Iris pigment epithelial cell (primary cell): ENCODE data around the gene PNRC1.
"Not testable (repeated sequence)": the region's sequence is repeated elsewhere in the genome, so short reads cannot be mapped to it uniquely, and the experiment has no call there.

Experiments
- DNase-seq: peaks from one replicate; pipeline ENCODE4 v3.0.0-alpha.2; 2011; ENCODE audit warnings: low read depth

The PNRC1 gene

GRCh38 chr6:89059227-89059626 lies 21.3 kb upstream of the PNRC1 start:
- DNase-seq, result no peak

- no peak for DNase-seq
These were observed 16.7 kb upstream of the PNRC1 start for GRCh38 chr6:89063881-89064280.

- not testable (repeated sequence) for DNase-seq
These were observed 15.6 kb upstream of the PNRC1 start for GRCh38 chr6:89064931-89065330.

GRCh38 chr6:89066121-89066520 lies 14.4 kb upstream of the PNRC1 start:
- not testable (repeated sequence) for DNase-seq

GRCh38 chr6:89066940-89067646 lies 13.5 kb upstream of the PNRC1 start:
- DNase-seq, result no peak

- DNase-seq, result no peak
These were observed 12.8 kb upstream of the PNRC1 start for GRCh38 chr6:89067796-89068195.

- no peak for DNase-seq
These were observed 11.9 kb upstream of the PNRC1 start for GRCh38 chr6:89068695-89069094.

- DNase-seq, result no peak
These were observed 10.9 kb upstream of the PNRC1 start for GRCh38 chr6:89069536-89070163.

GRCh38 chr6:89071036-89071435 lies 9.5 kb upstream of the PNRC1 start:
- DNase-seq, result no peak

GRCh38 chr6:89073014-89073620 lies 7.4 kb upstream of the PNRC1 start:
- peak; percentile 67 for DNase-seq

- no peak for DNase-seq
These were observed 6.7 kb upstream of the PNRC1 start for GRCh38 chr6:89073840-89074239.

- DNase-seq, result peak; percentile 84
These were observed 878 bp upstream of the PNRC1 start for GRCh38 chr6:89079511-89080234.

GRCh38 chr6:89081129-89081422 lies 525 bp downstream of the PNRC1 start:
- no peak for DNase-seq

- peak; percentile 97 for DNase-seq
These were observed 1.1 kb downstream of the PNRC1 start for GRCh38 chr6:89081423-89082322.

GRCh38 chr6:89082486-89082891 lies 1.9 kb downstream of the PNRC1 start:
- peak; percentile 35 for DNase-seq

GRCh38 chr6:89084542-89084941 lies 4.0 kb downstream of the PNRC1 start:
- no peak for DNase-seq

GRCh38 chr6:89084954-89085353 lies 4.4 kb downstream of the PNRC1 start:
- peak; percentile 22 for DNase-seq

- DNase-seq, result no peak
These were observed 5.1 kb downstream of the PNRC1 start for GRCh38 chr6:89085409-89086205.

GRCh38 chr6:89087881-89088280 lies 7.3 kb downstream of the PNRC1 start:
- DNase-seq, result no peak

GRCh38 chr6:89098461-89098860 lies 17.9 kb downstream of the PNRC1 start:
- DNase-seq, result no peak

GRCh38 chr6:89100114-89100513 lies 19.6 kb downstream of the PNRC1 start:
- no peak for DNase-seq
